Type B pancreatic cell (in vitro differentiated cells): Measurements from ENCODE around the gene NXF2. TPM values are rescaled to one million over a fixed set of nuclear protein-coding genes. Genes with fewer than 3 reads are reported as not detected.
"Not testable (repeated sequence)": the region's sequence is repeated elsewhere in the genome, so short reads cannot be mapped to it uniquely, and the experiment has no call there.

ENCODE experiments used
- DNase-seq: peaks from one replicate; pipeline ENCODE4 v3.0.0; 2021; ENCODE audit warnings: mixed read lengths; ENCODE audit not compliant: unreplicated experiment; ENCODE audit errors: extremely low spot score
- H3K27ac Mint-ChIP-seq: 2 replicates; pipeline ENCODE4 v1.8.0; 2021; ENCODE audit warnings: mild to moderate bottlenecking, mixed read lengths
- H3K27me3 Mint-ChIP-seq: 2 replicates; pipeline ENCODE4 v1.8.0; 2021; ENCODE audit warnings: mixed read lengths
- H3K36me3 Mint-ChIP-seq: 2 replicates; pipeline ENCODE4 v1.8.0; 2021; ENCODE audit warnings: mixed read lengths
- H3K4me1 Mint-ChIP-seq: one replicate; pipeline ENCODE4 v1.8.0; 2021; ENCODE audit warnings: mixed read lengths; ENCODE audit not compliant: unreplicated experiment
- H3K4me3 Mint-ChIP-seq: 2 replicates; pipeline ENCODE4 v1.8.0; 2021; ENCODE audit warnings: mild to moderate bottlenecking, mixed read lengths
- H3K9me3 Mint-ChIP-seq: 2 replicates; pipeline ENCODE4 v1.8.0; 2021; ENCODE audit warnings: mixed read lengths
- CTCF ChIP-seq: fragments of 200-600 bp; sonication (generic); conservative IDR thresholded peaks from 2 replicates; pipeline ENCODE4 v1.5.0; 2021; ENCODE audit warnings: antibody characterized with exemption, mild to moderate bottlenecking
- long read RNA-seq: library from polyadenylated mRNA; unstranded; transcript quantifications from one replicate; pipeline ENCODE4 v2.0.0, GENCODE V29; 2020
- total RNA-seq: library from RNA; stranded (reverse); gene quantifications from 2 replicates; pipeline ENCODE4 v1.2.1, GENCODE V29; 2021; ENCODE audit warnings: low replicate concordance

The NXF2 gene, protein sequence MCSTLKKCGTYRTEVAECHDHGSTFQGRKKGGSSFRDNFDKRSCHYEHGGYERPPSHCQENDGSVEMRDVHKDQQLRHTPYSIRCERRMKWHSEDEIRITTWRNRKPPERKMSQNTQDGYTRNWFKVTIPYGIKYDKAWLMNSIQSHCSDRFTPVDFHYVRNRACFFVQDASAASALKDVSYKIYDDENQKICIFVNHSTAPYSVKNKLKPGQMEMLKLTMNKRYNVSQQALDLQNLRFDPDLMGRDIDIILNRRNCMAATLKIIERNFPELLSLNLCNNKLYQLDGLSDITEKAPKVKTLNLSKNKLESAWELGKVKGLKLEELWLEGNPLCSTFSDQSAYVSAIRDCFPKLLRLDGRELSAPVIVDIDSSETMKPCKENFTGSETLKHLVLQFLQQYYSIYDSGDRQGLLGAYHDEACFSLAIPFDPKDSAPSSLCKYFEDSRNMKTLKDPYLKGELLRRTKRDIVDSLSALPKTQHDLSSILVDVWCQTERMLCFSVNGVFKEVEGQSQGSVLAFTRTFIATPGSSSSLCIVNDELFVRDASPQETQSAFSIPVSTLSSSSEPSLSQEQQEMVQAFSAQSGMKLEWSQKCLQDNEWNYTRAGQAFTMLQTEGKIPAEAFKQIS
- total RNA-seq: not detected in 2 replicates
- long read RNA-seq: 0 reads

- H3K4me1 Mint-ChIP-seq, H3K36me3 Mint-ChIP-seq, H3K27ac Mint-ChIP-seq, H3K9me3 Mint-ChIP-seq, H3K4me3 Mint-ChIP-seq, DNase-seq, H3K27me3 Mint-ChIP-seq: not testable (repeated sequence)
These were observed at the start of gene NXF2 for GRCh38 chrX:102246893-102247292. TSS of gene NXF2 (plus strand) at chrX:102247167. CDS start at chrX:102307079, 59,912 bp downstream.

GRCh38 chrX:102207940-102208339, 39.0 kb upstream of the NXF2 start:
- not testable (repeated sequence) for H3K36me3 Mint-ChIP-seq, DNase-seq, H3K4me1 Mint-ChIP-seq, H3K27ac Mint-ChIP-seq, H3K4me3 Mint-ChIP-seq, H3K9me3 Mint-ChIP-seq, H3K27me3 Mint-ChIP-seq

- H3K4me3 Mint-ChIP-seq, H3K4me1 Mint-ChIP-seq, H3K27me3 Mint-ChIP-seq, H3K9me3 Mint-ChIP-seq, H3K27ac Mint-ChIP-seq, DNase-seq, H3K36me3 Mint-ChIP-seq: not testable (repeated sequence)
These were observed 32.0 kb upstream of the NXF2 start, which contains the start of gene TCP11X1 for GRCh38 chrX:102214986-102215385. TSS of gene TCP11X1 (plus strand) at chrX:102215301.

GRCh38 chrX:102216497-102216896, 30.5 kb upstream of the NXF2 start:
- H3K4me3 Mint-ChIP-seq, H3K9me3 Mint-ChIP-seq, H3K36me3 Mint-ChIP-seq, H3K27me3 Mint-ChIP-seq, H3K4me1 Mint-ChIP-seq, H3K27ac Mint-ChIP-seq, DNase-seq: not testable (repeated sequence)

GRCh38 chrX:102235678-102236077, 11.3 kb upstream of the NXF2 start:
- H3K27me3 Mint-ChIP-seq, H3K4me1 Mint-ChIP-seq, H3K36me3 Mint-ChIP-seq, H3K27ac Mint-ChIP-seq, H3K4me3 Mint-ChIP-seq, H3K9me3 Mint-ChIP-seq: not testable (repeated sequence)
- peak; percentile 31 for DNase-seq

- not testable (repeated sequence) for H3K36me3 Mint-ChIP-seq, H3K4me3 Mint-ChIP-seq, H3K27me3 Mint-ChIP-seq, H3K9me3 Mint-ChIP-seq, DNase-seq, H3K27ac Mint-ChIP-seq, H3K4me1 Mint-ChIP-seq
These were observed 6.7 kb upstream of the NXF2 start for GRCh38 chrX:102240265-102240664.

DNA sequence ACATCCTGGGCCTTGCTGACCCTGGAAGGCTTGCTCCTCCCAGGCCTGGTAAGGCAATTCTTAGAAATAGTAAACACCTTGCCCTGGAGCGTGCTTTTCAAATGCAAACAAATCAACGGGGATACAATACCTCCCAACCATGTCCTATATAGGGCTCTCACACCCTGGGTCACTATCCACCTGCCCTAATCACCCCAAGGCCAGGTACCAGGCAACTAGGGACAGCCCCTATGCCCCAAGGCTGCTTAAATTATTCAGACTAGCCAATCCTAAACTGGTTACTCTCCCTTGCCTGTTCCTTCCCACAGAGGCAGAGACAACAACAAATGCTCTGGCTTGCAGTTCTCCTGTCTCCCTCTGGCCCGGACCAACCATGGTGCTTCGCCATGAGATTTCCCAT, 25.3 kb downstream of the NXF2 start:
- not testable (repeated sequence) for H3K36me3 Mint-ChIP-seq, H3K4me1 Mint-ChIP-seq, H3K27ac Mint-ChIP-seq, H3K27me3 Mint-ChIP-seq, H3K4me3 Mint-ChIP-seq, H3K9me3 Mint-ChIP-seq, DNase-seq

DNA sequence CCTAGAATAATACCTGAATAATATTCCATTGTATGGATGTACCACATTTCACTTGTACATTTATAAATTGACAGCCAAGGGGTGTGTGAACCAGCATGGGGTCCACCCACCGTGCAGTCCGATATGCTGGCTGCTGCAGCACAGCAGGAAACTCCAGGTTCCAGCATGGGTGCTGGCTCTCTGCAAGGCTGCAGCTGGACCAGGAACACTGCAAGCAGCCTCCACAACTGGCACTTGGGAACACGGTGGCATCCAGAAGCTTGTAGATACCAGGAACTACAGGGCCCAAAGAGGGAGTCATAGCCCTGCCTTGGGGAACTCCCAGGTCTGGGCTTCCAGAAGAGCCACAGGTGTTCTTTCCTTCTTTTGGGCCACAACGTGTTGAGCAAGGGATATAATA, 91.2 kb downstream of the NXF2 start:
- H3K36me3 Mint-ChIP-seq: no peaks in the 10 kb centered on the region
- no peak overlapping the region for H3K27ac Mint-ChIP-seq
- no peaks in the 10 kb centered on the region for H3K9me3 Mint-ChIP-seq
- TF ChIP-seq CTCF: no peak
- H3K4me1 Mint-ChIP-seq: no peaks in the 10 kb centered on the region
- H3K4me3 Mint-ChIP-seq: no peak overlapping the region
- H3K27me3 Mint-ChIP-seq: no peaks in the 10 kb centered on the region
- no peak for DNase-seq
